ENCODE results near the gene DDIT3.

- no peak for TF ChIP-seq CTCF (conservative IDR thresholded peaks at IDR 0.05 in 1 of 2, IDR thresholded peaks at IDR 0.05 in 1 of 2; ENCODE audit: low read depth in 1 of 2, low read length in 2 of 2)
- no peak for TF ChIP-seq EZH2 (IDR thresholded peaks at IDR 0.05; ENCODE audit: low read length, missing control alignments)
Observed at GRCh38 chr12:57479043-57479375, 41.3 kb downstream of the DDIT3 start.
